GM12801 (cell line): ENCODE results near the gene IGF2BP1.

ENCODE experiments used
- CTCF ChIP-seq: IDR thresholded peaks from one replicate; pipeline ENCODE4 v1.5.1; 2011; ENCODE audit warnings: control low read depth; ENCODE audit not compliant: insufficient read length; ENCODE audit errors: extremely low read depth

IGF2BP1 gene

GRCh38 chr17:49086649-49087048, 89.5 kb downstream of the IGF2BP1 start:
- TF ChIP-seq CTCF = no peak

- no peak for TF ChIP-seq CTCF
Measured at GRCh38 chr17:49089094-49089493, 91.9 kb downstream of the IGF2BP1 start.

- TF ChIP-seq CTCF = no peak
Measured at GRCh38 chr17:49090878-49091594, 93.9 kb downstream of the IGF2BP1 start.

- no peak for TF ChIP-seq CTCF
Measured at GRCh38 chr17:49093131-49093530, 95.9 kb downstream of the IGF2BP1 start.

GRCh38 chr17:49100601-49101000, 103.4 kb downstream of the IGF2BP1 start:
- TF ChIP-seq CTCF = no peak

GRCh38 chr17:49101054-49101534, 103.9 kb downstream of the IGF2BP1 start:
- TF ChIP-seq CTCF = no peak

- TF ChIP-seq CTCF = no peak
Measured at GRCh38 chr17:49104511-49105074, 107.4 kb downstream of the IGF2BP1 start.
